Cerebellar cortex (tissue), 1 donor: Measurements from ENCODE around the gene PSMD3.
"Not testable (repeated sequence)": the region's sequence is repeated elsewhere in the genome, so short reads cannot be mapped to it uniquely, and the experiment has no call there.

Source experiments
- DNase-seq: peaks from one replicate; pipeline ENCODE4 v3.0.0-alpha.2; 2015; ENCODE audit warnings: low spot score

Gene PSMD3

DNA sequence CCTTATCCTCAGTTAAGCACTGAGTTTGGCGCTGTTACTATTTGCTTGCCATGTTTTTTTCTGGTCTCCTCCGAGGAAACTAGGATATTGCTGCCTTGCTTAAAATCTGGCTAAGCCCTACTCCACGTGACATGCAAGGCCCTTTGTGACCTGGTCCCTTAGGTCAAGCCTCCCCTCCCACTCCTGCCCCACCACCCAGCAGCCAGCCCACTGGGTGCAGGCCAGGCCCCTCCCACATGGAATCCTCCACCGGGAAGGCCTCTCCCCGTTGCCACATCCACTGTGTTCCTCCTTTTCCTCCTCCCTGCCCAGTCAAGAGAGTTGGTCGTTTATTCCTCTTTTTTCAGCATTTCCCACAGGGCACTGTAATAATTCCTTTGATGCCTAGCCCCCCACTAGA, 16.2 kb downstream of the PSMD3 start:
- no peak for DNase-seq

DNA sequence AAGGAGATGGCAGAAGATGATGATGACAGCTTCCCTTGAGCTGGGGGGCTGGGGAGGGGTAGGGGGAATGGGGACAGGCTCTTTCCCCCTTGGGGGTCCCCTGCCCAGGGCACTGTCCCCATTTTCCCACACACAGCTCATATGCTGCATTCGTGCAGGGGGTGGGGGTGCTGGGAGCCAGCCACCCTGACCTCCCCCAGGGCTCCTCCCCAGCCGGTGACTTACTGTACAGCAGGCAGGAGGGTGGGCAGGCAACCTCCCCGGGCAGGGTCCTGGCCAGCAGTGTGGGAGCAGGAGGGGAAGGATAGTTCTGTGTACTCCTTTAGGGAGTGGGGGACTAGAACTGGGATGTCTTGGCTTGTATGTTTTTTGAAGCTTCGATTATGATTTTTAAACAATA, 16.9 kb downstream of the PSMD3 start:
- no peak for DNase-seq

DNA sequence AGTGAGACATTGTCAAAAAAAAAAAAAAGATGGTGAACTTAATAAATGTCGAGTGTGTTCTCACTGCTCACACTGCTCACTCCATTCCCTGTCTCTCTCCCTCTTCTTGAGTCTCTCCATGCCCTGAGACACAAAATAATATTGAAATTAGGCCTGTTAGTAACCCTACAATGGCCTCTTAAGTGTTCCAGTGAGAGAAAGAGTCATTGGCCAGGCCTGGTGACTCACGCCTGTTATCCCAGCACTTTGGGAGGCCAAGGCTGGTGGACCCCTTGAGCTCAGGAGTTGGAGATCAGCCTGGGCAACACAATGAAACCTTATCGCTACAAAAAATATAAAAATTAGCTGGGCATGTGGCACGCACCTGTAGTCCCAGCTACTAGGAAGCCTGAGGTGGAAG, 18.5 kb downstream of the PSMD3 start:
- no peak for DNase-seq

DNA sequence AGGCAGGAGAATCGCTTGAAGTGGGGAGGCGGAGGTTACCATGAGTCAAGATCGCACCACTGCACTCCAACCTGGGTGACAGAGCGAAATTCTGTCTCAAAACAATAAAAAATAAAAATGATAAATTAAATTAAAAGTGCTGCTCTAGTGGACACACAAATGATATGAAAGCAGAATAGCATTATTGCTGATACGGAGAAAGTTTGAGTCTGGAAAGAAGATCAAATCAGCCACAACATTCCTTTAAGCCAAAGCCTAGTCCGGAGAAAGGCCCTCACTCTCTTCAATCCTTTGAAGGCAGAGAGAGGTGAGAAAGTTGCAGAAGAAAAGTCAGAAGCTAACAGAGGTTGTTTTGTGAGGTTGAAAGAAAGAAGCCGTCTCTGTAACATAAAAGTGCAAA, 19.6 kb downstream of the PSMD3 start:
- no peak for DNase-seq

DNA sequence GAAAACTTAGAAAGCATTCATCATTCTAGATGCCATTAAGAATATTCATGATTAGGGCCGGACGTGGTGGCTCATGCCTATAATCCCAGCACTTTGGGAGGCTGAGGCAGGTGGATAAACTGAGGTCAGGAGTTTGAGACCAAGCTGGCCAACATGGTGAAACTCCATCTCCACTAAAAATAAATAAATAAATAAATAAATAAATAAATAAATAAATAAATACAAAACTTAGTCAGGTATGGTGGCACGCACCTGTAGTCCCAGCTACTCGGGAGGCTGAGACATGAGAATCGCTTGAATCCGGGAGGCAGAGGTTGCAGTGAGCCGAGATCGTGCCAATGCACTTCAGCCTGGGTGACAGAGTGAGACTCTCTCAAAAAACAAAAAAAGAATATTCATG, 20.7 kb downstream of the PSMD3 start:
- not testable (repeated sequence) for DNase-seq

DNA sequence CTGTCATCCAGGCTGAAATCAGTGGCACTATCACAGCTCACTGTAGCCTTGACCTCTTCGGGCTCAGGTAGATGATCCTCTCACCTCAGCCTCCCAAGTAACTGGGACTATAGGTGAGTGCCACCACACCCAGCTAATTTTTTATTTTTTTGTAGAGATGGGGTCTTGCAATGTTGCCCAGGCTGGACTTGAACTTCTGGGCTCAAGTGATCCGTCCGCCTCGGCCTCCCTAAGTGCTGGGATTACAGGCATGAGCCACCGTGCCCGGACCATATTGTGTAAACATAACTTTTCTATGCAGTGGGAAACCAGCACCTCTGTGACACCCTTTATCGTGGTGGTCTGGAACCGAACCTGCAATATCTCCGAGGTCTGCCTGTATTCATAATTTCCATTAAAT, 23.5 kb downstream of the PSMD3 start:
- no peak for DNase-seq

DNA sequence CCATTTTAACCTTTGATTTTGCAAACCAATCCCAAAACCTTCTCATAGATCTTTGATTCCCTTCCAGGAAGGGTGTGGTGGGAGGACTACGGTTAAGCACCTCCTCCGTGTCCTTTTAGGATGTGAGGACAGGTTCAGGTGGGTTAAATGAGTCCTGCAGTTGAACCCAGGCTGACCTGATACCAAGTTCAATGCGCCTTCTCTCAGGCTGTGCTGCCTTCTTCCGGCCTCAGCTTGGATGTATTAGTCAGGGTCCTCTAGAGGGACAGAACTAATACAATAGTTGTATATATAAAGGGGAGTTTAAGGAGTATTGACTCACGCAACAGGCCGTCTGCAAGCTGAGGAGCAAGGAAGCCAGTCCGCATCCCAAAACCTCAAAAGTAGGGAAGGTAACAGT, 24.1 kb downstream of the PSMD3 start:
- no peak for DNase-seq

DNA sequence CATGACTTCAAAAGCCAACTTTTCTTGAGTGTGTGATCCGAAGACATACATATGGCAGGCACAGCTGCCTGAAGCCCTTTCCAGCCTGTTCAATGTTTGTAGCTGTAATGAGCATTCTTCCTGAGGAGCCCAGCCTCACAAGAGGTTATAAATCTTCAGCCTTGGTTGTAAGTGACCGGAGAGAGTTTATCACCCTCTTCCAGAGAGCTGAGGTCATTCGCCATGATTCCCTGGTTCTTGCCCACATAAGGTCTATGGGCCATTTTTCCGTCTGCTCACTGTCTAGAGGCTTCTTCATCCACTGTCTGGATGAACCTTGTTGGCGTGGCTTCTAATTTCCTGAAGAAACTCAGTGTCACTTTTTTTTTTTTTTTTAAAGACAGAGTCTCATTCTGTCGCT, 24.9 kb downstream of the PSMD3 start:
- DNase-seq = no peak

DNA sequence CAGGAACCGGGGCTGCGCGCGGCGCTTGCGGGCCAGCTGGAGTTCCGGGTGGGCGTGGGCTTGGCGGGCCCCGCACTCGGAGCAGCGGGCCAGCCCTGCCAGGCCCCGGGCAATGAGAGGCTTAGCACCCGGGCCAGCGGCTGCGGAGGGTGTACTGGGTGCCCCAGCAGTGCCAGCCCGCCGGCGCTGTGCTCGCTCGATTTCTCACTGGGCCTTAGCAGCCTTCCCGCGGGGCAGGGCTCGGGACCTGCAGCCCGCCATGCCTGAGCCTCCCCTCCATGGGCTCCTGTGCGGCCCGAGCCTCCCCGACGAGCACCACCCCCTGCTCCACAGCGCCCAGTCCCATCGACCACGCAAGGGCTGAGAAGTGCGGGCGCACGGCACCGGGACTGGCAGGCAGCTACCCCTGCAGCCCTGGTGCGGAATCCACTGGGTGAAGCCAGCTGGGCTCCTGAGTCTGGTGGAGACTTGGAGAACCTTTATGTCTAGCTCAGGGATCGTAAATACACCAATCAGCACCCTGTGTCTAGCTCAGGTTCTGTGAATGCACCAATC, 30.4 kb downstream of the PSMD3 start:
- DNase-seq = not testable (repeated sequence)

DNA sequence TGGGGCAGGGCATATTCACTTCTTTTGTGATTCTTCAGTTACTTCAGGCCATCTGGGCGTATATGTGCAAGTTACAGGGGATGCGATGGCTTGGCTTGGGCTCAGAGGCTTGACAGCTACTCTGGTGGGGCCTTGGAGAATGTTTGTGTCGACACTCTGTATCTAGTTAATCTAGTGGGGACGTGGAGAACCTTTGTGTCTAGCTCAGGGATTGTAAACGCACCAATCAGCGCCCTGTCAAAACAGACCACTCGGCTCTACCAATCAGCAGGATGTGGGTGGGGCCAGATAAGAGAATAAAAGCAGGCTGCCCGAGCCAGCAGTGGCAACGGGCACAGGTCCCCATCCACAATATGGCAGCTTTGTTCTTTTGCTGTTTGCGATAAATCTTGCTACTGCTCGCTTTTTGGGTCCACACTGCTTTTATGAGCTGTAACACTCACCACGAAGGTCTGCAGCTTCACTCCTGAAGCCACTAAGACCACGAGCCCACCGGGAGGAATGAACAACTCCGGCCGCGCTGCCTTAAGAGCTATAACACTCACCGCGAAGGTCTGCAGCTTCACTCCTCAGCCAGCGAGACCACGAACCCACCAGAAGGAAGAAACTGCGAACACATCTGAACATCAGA, 31.5 kb downstream of the PSMD3 start:
- not testable (repeated sequence) for DNase-seq

DNA sequence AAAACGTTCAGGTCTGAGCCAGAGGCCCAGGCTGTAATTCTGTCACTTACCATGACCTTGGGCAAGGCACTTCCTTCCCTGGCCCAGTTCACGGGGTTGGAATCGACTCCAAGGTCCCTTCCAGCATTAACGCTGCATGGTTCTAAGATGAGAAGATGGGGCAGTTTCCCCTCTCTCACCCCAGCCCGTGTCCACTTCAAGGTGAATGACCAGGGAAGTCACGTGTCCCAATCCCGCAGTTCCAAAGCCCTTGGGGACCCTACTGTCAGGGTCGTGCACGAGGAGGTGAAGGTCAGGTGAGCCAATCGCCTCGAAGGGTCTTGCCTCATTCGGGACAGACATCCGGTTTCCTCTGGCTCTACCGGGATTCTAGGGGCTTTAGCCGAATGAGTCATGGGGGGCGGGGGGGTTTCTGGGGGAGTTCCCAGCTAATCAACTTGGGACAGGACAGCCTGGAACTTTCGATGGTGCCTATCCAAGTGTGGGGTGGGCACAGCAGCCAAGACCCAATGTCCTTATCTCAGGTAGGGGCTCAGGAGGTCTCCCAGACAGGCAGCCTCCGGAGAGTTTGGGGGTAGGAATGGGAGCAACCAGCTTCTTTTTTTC, 33.9 kb downstream of the PSMD3 start:
- no peak for DNase-seq

DNA sequence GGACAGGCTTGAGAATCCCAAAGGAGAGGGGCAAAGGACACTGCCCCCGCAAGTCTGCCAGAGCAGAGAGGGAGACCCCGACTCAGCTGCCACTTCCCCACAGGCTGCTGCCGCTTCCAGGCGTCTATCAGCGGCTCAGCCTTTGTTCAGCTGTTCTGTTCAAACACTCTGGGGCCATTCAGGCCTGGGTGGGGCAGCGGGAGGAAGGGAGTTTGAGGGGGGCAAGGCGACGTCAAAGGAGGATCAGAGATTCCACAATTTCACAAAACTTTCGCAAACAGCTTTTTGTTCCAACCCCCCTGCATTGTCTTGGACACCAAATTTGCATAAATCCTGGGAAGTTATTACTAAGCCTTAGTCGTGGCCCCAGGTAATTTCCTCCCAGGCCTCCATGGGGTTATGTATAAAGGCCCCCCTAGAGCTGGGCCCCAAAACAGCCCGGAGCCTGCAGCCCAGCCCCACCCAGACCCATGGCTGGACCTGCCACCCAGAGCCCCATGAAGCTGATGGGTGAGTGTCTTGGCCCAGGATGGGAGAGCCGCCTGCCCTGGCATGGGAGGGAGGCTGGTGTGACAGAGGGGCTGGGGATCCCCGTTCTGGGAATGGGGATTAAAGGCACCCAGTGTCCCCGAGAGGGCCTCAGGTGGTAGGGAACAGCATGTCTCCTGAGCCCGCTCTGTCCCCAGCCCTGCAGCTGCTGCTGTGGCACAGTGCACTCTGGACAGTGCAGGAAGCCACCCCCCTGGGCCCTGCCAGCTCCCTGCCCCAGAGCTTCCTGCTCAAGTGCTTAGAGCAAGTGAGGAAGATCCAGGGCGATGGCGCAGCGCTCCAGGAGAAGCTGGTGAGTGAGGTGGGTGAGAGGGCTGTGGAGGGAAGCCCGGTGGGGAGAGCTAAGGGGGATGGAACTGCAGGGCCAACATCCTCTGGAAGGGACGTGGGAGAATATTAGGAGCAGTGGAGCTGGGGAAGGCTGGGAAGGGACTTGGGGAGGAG, 34.7 kb downstream of the PSMD3 start, which contains the start of gene CSF3:
Gene CSF3 (plus strand): TSS at position 436 of the 993 bp plus-strand sequence. CDS start 35 bp downstream, at position 471.
- no peak for DNase-seq

DNA sequence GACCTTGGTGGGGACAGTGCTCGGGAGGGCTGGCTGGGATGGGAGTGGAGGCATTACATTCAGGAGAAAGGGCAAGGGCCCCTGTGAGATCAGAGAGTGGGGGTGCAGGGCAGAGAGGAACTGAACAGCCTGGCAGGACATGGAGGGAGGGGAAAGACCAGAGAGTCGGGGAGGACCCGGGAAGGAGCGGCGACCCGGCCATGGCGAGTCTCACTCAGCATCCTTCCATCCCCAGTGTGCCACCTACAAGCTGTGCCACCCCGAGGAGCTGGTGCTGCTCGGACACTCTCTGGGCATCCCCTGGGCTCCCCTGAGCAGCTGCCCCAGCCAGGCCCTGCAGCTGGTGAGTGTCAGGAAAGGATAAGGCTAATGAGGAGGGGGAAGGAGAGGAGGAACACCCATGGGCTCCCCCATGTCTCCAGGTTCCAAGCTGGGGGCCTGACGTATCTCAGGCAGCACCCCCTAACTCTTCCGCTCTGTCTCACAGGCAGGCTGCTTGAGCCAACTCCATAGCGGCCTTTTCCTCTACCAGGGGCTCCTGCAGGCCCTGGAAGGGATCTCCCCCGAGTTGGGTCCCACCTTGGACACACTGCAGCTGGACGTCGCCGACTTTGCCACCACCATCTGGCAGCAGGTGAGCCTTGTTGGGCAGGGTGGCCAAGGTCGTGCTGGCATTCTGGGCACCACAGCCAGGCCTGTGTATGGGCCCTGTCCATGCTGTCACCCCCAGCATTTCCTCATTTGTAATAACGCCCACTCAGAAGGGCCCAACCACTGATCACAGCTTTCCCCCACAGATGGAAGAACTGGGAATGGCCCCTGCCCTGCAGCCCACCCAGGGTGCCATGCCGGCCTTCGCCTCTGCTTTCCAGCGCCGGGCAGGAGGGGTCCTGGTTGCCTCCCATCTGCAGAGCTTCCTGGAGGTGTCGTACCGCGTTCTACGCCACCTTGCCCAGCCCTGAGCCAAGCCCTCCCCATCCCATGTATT, 35.7 kb downstream of the PSMD3 start:
- no peak for DNase-seq

DNA sequence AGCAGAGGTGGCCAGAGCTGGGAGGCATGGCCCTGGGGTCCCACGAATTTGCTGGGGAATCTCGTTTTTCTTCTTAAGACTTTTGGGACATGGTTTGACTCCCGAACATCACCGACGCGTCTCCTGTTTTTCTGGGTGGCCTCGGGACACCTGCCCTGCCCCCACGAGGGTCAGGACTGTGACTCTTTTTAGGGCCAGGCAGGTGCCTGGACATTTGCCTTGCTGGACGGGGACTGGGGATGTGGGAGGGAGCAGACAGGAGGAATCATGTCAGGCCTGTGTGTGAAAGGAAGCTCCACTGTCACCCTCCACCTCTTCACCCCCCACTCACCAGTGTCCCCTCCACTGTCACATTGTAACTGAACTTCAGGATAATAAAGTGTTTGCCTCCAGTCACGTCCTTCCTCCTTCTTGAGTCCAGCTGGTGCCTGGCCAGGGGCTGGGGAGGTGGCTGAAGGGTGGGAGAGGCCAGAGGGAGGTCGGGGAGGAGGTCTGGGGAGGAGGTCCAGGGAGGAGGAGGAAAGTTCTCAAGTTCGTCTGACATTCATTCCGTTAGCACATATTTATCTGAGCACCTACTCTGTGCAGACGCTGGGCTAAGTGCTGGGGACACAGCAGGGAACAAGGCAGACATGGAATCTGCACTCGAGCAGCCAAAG, 36.9 kb downstream of the PSMD3 start:
- DNase-seq = no peak

DNA sequence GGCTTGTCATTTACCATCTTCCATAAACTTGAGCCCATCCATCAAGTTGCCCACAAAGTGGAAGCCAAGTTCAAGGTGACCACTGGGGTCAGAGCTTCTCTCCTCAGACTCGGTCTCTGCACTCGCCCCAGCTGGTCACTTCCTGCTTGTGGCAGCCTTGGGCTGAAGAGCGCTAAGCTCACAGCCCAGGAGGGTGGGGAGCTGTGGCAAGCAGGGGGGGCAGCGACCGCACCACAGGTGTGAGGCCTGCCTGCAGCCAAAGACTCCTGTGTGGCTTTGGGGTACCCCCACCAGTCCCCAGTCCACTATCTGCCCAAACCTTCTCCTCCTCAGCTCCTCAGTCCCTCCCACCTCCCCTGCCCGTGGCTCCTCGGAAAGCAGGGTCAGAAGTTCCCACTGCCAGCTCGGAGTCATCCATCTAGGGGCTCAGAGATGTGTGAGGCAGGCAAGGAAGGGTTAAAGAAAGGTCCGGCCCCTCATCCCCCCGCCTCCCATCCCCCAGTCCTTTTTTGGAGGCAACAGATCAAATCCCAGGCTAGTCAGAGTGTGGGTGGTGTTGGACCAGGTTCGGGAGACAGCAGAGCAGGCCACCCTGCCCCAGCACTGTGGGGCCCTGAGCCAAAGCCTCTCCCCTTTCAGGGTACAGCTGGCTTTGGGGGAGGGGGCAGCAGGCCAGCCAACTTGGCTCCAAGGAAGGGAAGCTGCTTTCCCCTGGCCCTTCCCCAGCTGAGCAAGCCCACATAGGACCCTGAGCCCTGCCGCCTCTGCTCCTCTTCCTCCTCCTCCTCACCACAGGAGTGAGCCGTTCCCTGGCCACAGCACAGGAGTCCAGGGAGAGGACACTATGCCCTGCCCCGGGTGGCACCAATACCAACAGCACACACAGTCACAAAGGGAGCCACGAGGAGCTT, 37.9 kb downstream of the PSMD3 start:
- no peak for DNase-seq

DNA sequence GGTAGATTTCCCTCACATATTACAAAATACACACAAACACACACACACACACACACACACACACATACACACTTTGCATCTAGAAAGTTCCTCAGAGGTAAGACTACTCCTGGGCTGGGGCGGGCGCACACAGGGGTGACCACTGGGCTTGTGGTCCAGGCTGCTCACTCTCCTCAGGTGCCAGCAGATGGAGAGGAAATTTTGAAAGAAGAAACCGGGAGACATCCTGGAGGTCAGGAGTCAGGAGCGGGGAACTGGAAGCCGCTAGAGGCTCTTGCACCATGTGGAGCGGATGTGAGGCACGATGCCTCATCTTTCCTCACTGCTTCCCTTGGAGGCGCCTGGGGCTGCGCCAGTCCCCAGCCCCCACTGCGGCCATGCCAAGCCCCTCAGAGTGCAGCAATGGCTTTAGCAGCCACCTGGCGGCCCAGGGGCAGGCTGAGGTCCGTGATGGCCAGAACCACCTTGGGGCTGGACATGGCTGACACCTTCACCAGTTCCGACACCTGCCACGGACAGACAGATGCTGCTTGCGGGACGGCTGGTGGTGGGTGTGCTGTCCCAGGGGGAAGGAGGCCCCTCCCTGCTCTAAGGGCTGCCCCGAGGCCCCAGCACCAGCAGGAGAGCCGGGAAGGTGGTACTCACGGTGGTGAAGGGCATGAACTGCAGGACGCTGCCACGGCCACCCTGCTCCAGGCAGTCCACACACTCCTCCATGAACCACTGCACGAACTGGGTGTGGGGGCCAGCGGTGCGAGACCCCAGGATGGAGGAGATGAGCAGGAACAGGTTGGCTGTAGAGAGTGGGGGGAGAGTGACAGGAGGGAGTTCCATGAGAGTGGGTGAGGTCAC, 38.8 kb downstream of the PSMD3 start:
- no peak for DNase-seq

DNA sequence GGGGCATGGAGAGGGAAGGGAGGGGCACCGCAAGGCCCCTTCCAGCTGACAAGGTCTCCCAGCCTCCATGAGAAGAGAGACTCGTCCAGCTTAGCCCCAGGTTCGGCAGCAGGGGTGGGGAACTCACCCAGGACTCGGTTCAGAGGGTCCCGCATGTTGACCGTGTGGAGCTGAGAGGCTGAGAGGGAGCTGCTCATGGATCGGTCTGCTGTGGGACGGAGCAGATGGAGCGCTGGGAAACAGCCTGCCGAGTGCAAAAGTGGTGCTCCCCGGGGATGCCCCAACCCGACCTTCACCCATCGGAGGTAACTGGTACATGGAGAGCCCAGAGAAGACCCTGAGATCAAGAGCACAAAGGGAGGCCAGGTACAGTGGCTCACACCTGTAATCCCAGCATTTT, 39.5 kb downstream of the PSMD3 start:
- no peak for DNase-seq

DNA sequence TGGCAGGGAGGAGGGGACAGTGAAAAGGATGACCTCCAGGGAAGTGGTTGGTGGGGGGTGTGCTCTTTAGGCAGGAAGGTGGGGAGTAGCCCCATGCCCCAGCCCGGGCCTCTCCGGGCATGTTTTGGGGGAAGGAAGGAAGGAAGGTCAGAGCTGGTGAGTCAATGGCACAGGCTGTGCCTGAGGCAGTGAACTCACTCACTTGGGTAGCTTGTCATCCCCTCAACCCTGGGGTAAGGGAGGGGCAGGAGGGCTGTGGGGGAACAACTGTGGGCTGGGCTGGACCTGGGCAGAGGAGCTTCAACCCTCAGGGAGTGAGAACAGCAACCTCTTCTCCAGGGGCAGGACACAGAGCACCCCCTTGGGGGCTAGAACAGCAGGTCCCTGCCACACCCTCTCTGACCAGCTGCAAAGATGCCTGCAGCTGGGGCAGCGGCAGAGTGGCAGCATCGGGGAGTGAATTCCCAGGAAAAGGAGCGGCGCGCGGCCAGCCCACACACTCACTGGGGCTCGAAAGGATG, 40.9 kb downstream of the PSMD3 start:
- DNase-seq = no peak
